ENCODE data around the gene SLBP.

SLBP gene

DNA sequence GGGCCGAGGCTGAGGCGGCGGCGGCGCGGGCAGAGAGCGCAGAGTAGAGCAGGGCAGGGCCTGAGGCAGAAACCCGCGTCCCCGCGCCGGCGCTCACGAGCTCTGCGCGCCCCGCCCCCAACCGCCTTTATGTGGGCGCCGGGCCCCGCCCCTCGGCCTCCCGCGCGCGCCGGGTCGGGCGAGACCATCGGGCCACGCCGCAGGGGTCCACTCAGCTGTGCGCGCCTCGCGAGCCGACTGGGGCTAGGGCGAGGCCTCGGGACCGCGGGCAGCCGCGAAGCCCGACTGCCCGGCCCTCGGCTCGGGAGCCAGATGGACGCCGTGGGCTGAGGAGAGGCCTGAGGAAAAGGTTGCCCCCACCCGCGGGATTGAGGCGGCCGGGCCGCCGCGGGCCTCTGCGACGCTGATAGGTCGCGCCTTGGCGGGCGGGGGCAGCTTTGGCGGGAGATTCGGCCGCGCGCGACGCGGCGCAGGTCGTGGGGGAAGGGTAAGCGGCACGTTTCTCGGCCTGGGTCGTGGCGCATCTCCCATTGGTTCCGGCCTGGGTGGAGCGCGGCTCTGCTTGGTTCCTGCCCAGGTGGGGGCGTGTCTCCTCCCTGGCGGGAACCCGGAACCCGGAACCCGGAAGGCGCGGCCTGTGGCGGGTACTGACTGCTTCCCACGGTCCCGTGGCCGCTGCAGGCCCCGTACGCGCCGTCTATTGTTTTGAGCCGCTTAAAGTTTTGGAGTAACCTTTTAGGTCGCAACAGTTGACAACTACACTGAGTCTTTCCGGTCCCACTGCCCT, at the start of gene SLBP:
Gene SLBP, minus strand, starts transcription at position 104 of the 787 bp plus-strand sequence. CDS start 131 bp downstream, outside the sequence.
- in situ Hi-C loops (cut with MboI; ENCODE audit: low sequenced_read_pairs), result no loop called here

DNA sequence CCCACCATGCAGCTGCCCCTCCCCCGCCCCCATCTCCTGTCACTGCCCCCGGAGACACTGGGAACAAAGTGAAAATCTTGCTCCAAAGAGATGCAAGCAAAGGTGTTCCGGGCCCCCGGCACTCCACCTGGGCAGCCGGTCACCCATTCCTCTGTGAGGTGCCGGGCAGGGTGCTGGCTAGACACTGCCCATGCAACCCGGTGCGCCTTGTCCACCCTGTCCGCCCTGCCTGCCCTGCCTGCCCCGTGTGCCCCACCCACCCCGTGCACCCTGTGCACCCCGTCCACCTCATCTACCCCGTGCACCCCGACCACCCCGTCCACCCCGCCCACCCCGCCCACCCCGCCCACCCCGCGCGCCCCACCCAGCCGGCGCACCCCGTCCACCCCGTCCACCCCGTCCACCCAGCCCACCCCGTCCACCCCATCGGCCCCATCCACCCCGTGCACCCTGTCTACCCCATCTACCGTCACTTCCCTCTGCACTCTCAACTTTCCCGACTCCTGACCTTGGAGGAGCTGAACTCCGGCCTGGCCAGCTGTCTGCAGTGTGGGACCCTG, 49.1 kb upstream of the SLBP start:
- in situ Hi-C loops (cut with MboI; ENCODE audit: low sequenced_read_pairs), result no loop called here

DNA sequence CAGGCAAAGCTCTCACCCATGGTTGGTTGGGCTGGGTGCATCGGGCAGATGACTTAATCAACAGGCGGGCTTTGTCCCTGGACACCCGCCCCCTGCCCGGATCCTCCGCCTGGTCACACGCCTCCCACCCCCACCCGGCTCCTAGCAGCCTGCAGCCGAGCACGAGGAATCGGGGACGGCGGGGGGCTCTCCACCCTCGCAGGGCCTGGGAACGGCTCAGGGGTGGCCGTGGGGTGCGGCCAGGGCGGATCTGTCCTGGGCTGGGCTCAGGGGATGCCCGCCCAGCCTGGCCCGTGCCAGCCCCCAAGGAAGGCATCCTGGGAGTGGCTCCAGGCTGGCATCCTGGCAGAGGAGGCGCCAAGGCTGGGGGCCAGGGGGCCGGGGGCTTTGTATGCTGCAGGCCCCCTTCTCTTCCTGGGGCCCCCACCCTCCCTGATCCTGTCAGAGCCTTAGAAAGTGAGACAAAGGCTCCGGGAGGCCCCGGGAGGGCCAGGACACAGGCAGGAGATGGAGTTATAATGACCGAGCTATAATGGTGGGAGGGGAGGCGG, 48.5 kb upstream of the SLBP start:
- in situ Hi-C loops (cut with MboI; ENCODE audit: low sequenced_read_pairs), result no loop called here

DNA sequence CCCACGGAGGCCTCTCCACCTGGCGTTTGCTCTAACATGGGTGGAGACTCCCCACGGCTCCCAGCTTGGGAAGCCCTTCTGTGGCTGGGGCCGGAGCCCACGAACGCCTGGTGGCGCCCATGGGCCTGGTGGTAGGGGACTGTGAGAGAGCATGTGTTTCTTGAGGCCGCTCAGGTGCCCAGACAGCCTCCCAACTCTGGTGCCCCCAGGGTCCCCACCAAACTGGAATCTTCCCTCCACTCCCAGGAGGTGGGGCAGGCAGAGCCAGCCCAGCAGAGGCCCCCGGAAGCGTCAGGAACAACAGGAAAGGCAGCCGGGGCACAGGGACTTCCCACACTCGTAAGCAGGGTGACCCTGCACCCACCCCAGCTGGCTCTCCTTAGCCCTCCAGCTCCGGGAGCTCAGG, 47.7 kb upstream of the SLBP start:
- in situ Hi-C loops (cut with MboI; ENCODE audit: low sequenced_read_pairs), result no loop called here

DNA sequence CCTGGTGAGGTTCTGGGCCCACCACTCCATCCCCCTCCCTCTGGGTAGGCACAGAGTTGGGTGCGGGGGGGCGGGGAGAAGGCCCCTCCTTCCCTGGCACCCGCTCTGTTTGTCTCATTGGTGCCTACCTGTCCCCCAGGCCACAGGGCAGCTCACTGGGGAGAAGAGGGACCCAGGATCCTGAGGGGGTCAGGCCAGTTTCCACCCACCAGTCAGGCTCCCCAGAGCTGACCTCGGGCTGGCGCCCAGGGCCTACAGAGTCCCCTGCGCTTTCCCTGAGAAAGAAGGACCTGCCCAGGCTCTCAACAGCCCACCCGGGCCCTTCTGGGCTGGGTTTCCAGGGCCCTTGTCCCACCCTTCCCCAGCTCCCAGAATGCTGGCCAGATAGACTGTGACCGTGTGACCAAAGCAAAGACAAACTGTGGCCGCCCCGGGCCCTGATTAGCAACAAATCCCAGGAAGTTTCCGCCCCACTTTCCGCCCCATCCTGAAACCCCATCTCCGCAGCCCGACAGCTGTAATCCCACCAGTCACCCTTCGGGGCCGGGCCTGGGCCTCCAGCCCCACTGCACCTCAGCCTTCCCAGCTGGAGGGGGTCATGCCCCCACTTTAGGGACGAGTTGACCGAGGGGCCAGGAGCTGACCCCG, 47.2 kb upstream of the SLBP start:
- in situ Hi-C loops (cut with MboI; ENCODE audit: low sequenced_read_pairs), result no loop called here

DNA sequence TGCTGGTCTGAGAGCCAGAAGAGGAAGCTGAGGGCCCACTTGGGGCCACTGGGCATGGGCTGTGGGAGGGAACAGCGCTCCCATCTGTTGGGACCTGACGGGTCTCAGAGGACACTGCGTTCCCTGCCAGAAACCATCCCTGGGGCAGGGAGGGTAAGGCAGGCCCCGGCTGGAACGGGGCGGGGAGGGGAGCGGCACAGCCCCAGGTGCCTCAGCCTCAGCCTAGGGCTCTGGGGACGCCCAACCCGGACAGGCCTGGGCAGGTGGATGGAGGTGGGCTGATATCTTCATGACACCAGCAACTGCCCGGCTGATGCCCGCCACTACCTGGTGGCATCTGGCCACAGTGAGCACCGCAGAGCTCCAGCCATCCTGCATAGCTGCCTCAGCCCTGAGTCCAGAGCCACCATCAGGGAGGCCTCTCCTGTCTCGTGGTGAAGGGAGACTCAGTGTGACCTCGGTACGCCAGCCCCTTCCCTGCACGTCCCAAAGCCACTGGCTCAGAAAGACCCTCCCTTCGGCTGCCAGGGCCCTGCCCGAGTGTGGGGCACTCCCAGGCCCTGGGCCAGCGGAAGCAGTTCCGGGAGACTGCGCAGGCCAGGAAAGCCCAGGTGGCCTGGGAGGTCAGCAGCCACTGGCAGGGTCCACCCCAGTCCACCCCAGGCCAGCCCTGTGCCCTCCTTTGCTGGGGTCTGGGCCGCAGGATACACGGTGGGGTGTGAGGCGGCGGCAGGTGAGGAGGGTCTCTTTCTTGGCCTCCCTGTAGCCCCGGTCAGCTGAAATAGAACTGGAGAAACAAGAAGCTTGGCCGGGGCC, 46.4 kb upstream of the SLBP start:
- in situ Hi-C loops (cut with MboI; ENCODE audit: low sequenced_read_pairs), result no loop called here

DNA sequence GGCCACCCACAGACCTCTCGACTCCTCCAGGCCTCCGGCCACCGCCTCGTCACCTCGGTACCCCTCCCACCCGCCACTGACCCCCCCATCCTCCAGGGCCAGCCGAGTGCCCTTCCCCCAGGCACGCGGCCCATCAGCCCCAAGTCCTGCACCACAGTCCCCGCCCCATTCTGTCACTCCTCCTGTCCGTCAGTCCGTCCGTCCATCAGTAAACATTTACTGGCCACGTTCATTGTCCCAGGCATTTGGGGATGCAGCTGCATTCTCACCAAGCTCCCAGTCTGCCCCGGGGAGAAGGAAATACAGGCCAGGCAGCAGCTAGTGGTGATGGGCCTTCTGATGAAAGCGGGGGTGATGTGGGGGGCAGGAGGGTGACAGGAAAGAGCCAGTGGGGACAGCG, 45.7 kb upstream of the SLBP start:
- in situ Hi-C loops (cut with MboI; ENCODE audit: low sequenced_read_pairs), result no loop called here

DNA sequence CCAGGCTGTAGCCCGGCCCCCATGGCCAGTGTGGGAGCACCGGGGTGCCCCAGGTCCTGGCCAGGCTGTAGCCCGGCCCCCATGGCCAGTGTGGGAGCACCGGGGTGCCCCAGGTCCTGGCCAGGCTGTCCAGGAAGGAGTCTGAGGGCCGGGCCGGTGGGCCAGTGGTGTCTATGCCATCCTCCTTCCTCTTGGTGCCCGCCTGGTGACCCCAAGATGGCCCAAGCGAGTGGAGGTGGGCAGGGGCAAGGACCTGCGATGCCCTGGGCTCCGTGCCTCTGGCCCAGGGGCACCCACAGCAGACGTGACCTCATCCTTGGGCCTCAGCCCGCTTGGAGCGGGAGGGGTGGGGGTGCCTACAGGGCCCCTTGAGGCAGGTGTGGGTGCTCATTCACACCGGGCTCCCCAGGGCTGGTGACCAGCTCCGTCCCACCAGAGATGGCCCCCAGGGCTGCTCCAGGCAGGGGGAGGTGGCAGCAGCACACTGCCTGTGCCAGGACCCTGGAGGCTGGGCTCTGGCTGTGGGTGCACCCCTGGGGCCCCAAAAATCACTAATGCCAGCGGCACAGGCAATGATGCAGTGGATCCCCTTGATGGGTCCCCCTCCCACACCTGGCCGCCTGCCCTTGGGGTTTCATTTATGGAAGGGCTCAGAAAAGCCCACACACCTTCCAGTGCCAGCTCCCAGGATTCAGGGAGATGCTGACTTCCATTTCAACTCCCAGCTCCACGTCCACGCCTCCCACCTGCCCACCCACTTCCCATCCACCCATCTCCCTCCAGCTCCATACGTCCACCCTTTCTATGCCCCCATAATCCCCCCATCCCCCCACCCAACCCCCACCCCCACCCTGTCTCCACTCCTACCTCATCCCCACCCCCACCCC, 45.0 kb upstream of the SLBP start:
- in situ Hi-C loops (cut with MboI; ENCODE audit: low sequenced_read_pairs), result no loop called here

DNA sequence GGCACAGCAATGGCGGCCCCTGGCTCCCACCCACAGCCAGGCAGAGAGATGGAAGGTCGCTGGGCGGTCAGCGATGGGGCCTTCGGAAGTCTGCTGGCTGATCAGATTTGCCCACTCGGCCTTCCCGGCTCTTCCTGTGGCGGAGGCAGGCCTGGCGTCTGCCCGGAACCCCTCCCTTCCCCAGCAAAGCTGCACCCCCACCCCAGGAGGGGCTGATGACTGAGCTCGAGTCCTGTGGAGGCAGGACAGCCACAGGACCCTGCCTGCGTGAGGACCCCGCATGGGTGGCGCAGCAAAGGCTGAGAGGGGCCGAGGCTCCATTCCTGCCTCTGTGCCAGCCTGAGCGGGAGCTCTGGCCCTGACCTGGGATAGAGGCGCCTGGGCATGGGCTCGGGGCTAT, 44.0 kb upstream of the SLBP start:
- in situ Hi-C loops (cut with MboI; ENCODE audit: low sequenced_read_pairs), result no loop called here

DNA sequence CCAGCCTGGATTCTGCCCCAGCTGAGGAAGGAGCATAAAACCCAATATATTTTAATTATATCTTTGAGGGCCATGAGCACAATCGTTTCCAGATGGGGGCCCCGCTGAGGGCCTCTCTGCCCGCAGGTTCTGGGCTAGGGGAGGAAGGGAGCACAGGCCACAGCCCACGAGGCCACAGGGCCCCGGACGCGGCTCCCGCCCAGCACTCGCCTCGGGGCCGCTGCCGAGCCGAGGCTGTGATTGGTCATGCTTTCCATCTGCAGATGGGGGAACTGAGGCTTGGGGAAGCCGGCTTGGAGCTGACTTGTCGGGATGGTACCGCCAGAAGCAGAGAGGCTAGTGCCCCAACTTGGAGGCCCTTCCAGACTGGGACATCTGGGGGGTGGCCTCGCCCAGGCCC, 43.2 kb upstream of the SLBP start:
- in situ Hi-C loops (cut with MboI; ENCODE audit: low sequenced_read_pairs), result no loop called here

DNA sequence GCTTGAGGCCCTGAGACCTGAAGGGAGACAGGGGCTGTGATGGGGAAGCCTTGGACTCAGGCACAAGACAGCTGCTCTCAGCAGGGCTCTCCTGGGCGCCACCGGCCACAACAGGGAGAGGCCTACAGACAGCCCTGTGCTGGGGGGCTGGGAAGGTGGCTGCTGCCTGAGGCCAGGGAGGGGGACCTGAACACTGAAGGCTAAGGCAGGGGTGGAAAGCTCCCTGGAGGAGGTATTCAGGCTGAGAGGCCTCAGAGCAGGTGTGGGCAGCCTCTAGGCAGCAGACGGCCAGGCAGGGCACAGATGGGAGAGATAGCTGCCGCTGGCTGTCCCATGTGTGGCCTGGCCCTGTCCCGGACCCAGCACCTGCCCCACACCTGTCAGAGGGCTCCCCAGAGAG, 42.2 kb upstream of the SLBP start:
- in situ Hi-C loops (cut with MboI; ENCODE audit: low sequenced_read_pairs), result no loop called here

DNA sequence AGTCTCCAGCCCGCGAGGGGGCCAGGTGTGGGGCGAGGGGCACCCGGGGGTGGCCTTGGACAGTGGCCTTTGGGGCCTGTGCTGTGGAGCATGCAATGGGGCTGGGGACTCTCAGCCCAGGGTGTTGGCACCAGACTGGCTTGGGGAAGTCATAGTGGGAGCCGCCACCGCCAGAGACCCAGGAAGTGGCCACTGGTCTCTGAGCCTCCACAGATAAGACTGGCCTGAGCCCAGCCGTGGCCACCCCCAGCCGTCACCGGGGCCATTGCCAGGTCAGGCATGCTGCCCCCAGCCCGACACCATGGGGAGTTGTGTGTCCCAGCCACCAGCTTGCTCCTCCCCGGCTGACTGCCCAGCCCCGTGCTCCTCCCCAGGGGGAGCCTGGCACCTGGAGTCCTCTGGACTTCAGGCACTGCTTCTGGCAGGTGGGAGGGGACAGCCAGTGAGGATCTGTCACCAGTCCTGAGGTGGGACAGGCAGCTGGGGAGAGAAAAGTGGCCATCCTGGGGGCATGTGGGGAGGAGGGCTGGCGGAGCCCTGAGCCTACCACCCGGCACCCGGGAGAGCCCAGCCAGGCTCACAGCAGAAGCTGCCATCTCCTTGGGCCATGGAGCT, 41.7 kb upstream of the SLBP start:
- in situ Hi-C loops (cut with MboI; ENCODE audit: low sequenced_read_pairs), result no loop called here

DNA sequence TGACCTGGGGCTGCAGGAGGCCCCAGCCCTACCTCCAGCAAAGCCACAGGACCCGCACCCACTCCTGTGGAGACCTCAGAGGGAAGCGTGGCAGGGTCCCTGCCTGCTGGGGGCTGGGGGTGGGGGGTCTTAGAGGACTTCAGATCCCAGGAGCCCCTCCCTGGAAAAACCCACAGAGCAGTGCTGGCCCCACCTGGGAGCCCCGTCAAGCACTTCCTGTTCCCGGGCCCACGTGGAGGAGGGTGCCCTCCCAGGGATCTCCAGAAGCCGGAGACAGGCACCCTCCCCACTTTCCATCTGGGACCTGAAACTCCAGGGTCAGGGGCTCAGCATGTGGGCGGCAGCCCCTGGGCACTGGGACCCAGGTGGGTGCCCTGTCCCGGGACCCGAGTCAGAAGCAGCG, 41.2 kb upstream of the SLBP start:
- in situ Hi-C loops (cut with MboI; ENCODE audit: low sequenced_read_pairs), result no loop called here

DNA sequence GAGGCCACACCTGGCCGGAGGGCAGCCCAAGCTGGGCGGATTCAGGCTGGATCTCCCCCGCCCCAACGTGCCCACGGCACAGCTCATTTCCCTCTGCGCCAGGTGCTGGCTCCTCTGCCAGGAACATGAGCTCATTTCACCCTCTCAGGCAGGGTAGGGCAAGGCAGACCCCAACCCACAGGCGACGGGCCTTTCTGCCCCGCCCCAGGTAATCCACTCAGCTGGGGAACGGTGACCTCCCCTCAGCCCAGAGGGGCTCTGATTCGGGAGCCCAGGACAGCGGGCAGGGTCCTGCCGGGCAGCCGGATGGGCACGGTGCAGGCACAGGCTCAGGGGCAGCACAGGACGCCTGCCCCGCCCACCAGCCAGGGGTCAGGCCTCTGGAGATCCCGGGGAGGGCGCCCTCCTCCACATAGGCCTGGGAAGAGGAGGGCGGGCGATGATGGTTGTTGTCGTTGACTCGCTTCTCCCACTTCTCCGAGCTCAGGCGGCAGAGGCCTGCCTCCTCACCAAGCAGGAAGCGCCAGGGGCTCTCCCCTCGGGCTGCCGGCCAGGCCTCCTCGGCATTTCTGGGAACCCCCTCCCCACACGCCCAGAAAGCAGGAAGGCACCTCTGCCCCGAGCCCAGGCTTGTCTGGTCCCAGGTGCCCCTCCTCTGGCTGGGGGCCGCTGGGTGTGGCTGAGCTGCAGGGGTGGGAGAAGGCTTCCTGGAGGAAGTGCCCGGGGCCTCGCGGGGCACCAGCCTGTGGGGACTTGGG, 40.3 kb upstream of the SLBP start:
- in situ Hi-C loops (cut with MboI; ENCODE audit: low sequenced_read_pairs), result no loop called here

DNA sequence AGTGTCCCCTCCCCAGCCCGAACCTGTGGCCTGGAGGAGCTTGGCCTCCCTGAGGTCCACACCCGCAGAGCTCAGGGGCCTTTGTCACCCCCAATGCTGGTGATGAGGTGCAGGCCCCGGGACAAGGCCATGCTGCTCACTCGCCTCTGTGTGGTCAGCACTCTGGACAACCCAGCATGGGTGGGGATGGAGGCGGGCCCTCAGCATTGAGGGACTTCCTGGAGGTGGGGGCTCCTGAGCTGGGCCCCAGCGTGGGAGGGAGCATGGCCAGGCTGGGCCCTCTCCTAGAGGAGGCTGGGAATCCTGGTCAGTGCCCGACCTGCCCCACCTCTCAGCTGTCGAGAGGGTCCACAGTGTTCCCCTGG, 39.8 kb upstream of the SLBP start:
- in situ Hi-C loops (cut with MboI; ENCODE audit: low sequenced_read_pairs), result no loop called here

DNA sequence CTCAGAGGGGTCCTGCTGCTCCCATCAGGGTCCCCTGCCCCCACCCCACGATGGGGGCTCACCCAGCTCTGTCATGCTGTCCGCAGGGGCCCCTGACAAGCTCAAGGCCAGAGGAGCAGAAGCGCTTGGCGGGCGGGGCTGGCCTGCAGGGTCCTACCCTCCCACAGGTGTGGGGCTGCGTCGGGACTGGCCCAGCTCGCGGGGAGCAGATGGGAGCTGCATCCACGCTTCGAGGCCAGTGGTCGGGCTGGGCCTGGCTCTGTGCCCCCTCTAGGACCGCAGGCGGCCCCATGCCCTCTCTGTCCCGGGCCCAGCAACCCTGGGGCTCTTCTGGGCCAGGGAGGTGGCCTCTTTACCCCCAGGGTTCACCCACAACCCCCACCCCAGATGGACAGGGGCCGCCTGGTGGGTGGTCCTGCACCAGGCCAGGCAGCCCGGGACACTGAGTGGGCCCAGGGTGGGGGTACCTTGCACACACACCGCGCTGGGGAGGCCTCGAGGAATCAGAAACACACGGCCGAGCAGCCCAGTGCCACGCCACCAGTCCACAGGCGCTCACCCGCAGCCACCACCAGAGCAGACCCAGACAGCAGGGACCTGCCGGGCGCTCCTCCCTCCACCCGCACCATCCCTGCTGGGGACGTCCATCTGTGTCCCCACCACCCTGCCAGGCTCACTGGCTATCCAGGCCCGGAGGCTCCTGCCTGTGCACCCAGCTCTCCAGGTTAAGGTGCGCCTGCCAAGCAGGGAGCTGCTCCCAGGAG, 39.2 kb upstream of the SLBP start:
- in situ Hi-C loops (cut with MboI; ENCODE audit: low sequenced_read_pairs), result no loop called here

DNA sequence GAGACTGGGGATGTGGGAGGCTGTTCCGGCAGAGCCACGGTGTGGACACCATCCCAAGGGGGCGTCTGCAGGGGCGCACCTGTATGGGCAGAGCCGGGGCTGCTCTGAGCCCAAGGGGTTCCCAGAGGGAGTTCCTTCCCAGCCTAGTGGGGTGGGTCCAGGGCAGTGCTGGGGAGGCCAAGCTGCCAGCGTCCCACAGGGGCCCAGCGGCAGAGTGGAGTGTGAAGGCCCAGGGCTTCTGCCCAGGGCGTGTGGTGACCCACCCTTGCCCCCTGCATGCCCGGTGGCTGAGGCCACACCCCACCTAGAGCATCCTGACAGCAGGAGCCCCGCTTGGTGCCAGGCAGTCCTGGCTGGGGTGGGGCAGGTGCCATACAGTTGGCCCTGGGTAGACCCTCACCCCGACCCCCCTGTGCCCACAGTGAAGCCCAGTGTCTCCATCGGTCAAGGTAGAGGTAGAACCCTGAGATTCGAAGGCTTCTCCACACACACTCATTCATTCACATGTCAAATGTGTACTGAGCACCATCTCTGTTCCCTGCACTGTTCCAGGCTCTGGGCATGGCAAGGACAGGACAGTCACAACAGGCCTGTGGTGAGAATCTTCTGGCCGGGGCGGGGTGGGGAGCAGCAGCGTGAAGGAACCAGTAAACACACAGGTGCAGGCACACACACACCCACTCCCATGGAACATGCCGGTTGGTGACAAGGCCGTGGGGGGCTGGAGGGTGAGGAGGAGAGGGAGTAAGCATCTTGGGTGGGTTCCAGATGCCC, 38.4 kb upstream of the SLBP start:
- in situ Hi-C loops (cut with MboI; ENCODE audit: low sequenced_read_pairs), result no loop called here

DNA sequence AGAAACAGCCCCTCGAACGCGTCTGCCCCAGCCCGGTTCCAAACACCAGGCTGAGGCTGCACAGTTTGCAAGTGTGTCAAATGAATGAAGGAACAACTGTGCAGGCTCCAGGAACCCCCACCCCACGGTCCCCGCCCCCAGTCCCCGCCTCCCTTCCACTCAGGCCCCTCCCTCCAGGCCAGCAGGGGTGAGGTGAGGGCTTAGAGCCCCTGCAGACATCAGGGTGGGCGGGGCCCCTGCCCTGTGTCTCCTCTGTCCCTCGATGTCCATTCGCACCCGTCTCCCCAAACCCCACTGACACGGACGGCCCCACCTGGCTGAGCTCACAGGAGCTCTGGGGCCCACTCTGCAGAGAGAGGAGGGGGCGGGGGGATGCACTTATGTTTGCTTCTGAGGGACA, 37.7 kb upstream of the SLBP start:
- in situ Hi-C loops (cut with MboI; ENCODE audit: low sequenced_read_pairs), result loop anchor here (10.0 kb wide), 1 partner anchor 155 kb away; no protein-coding TSS in a partner anchor

Measured in HL-60/S4 treated with phorbol 12-myristate 13-acetate at 8.2 ng/mL for 4 days and 3 days (cell line).